Rectal smooth muscle tissue (tissue), 1 donor: ENCODE results near the gene ADAMTS3.

Experiments
- H3K27ac ChIP-seq: one replicate; pipeline ENCODE4 v1.7.0; 2013; ENCODE audit warnings: low read depth, low read length, inconsistent platforms
- H3K27me3 ChIP-seq: one replicate; pipeline ENCODE4 v1.7.0; 2013; ENCODE audit warnings: low read length; ENCODE audit not compliant: control insufficient read depth, insufficient read depth
- H3K36me3 ChIP-seq: one replicate; pipeline ENCODE4 v1.7.0; 2013; ENCODE audit warnings: low read length; ENCODE audit not compliant: control insufficient read depth, insufficient read depth
- H3K4me1 ChIP-seq: one replicate; pipeline ENCODE4 v1.7.0; 2013; ENCODE audit warnings: low read length; ENCODE audit not compliant: control insufficient read depth, insufficient read depth
- H3K4me3 ChIP-seq: one replicate; pipeline ENCODE4 v1.7.0; 2013; ENCODE audit warnings: low read length
- H3K9ac ChIP-seq: one replicate; pipeline ENCODE4 v1.7.0; 2013; ENCODE audit warnings: low read length

The ADAMTS3 gene

DNA sequence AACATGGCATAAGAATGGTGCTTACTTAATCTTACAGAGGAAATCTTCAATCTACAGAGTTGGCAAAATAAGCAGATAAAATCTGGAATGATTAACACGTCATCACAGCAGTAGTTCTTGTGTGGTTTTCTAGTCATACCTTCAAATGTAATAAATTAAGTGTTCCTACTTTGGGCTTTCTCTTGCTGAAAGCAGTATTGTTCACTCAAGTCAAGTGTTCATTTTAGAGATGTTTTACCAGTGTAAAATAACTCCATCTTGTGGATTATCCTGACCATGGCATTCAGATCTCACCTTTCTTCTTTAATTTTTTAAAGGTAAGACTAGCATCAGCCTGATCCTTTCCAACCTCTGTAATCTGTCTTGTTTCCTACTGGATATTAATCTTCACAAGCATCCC, 72.9 kb downstream of the ADAMTS3 start:
- no peaks in the 10 kb centered on the region for H3K4me1 ChIP-seq
- H3K27ac ChIP-seq = no peak overlapping the region
- H3K36me3 ChIP-seq = no peaks in the 10 kb centered on the region
- no peaks in the 10 kb centered on the region for H3K27me3 ChIP-seq
- H3K9ac ChIP-seq = no peak overlapping the region
- H3K4me3 ChIP-seq = no peak overlapping the region

DNA sequence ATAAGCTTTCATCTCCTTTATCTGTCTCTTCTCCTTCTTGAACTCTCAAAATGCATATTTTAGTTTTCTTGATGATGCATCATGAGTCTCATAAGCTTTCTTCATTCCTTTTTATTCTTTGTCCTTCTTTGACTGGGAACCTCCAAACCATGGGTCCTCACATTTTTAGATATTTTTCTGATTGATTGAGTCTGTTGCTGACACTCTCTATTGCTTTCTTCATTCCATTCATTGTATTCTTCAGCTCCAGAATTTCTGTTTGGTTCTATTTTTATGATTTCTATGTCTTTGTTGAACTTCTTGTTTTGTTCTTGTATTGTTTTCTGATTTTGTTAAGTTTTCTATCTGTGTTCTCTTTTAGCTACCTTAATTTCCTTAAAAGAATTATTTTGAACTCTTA, 74.9 kb downstream of the ADAMTS3 start:
- H3K27ac ChIP-seq = no peak overlapping the region
- no peak overlapping the region for H3K4me3 ChIP-seq
- no peaks in the 10 kb centered on the region for H3K36me3 ChIP-seq
- H3K9ac ChIP-seq = no peak overlapping the region
- no peaks in the 10 kb centered on the region for H3K4me1 ChIP-seq
- no peaks in the 10 kb centered on the region for H3K27me3 ChIP-seq

DNA sequence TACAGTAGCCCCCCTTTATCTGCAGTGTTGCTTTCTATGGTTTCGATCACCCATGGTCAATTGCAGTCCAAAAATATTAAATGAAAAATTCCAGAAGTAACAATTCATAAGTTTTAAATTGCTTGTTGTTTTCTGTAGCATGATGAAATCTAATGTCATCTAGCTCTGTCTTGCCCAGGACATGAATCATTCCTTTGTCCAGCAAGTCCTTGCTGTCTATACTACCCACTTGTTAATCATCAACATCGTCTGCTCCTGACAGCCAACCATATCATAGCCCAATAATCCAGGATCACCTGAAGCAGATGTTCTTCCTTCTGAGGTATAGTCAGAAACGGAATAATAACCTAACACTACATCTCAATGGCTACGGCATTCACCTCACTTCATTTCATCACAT, 79.8 kb downstream of the ADAMTS3 start:
- no peaks in the 10 kb centered on the region for H3K36me3 ChIP-seq
- H3K27me3 ChIP-seq = no peaks in the 10 kb centered on the region
- H3K4me1 ChIP-seq = no peaks in the 10 kb centered on the region
- no peak overlapping the region for H3K9ac ChIP-seq
- no peak overlapping the region for H3K4me3 ChIP-seq
- no peak overlapping the region for H3K27ac ChIP-seq

DNA sequence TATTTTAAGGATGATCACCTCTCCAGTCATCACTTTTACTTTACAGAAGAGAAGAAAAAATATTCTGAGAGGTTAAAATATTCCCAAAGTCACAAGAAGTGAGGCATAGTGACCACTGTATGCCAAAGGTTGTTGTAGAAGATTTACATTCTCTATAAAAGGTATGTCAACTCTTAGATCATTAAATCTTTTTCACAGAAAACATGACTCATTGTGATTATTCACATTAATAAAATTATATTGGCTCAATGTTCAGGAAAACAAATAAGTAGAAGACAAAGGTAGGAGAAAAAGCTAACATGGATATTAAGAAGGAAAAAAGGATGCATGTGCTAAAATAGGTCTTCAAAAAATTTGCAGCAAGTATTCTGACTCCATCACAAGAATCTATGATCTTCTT, 82.0 kb downstream of the ADAMTS3 start:
- H3K4me3 ChIP-seq = no peak overlapping the region
- H3K9ac ChIP-seq = no peak overlapping the region
- H3K4me1 ChIP-seq = no peaks in the 10 kb centered on the region
- H3K36me3 ChIP-seq = no peaks in the 10 kb centered on the region
- no peak overlapping the region for H3K27ac ChIP-seq
- H3K27me3 ChIP-seq = no peaks in the 10 kb centered on the region

DNA sequence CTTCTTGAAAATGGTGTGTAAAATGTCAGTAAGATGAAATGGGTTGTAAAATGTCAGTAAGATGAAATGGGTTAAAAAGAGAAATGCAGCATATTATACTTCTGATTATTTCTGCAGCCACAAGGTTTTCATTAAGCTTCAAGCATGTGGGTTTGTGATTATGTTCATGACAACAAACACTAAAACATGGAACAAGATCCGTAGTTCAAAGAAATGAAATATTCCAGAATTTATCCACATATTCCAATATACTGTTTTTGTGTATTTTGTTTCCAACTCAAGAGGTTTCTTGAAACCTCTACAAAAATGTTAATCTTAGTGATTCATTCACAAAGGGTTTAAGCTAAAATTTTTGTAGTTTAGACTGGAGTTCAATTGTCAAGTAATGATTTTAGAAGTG, 84.0 kb downstream of the ADAMTS3 start:
- H3K4me1 ChIP-seq = no peaks in the 10 kb centered on the region
- H3K4me3 ChIP-seq = no peak overlapping the region
- no peak overlapping the region for H3K9ac ChIP-seq
- H3K36me3 ChIP-seq = no peaks in the 10 kb centered on the region
- H3K27me3 ChIP-seq = no peaks in the 10 kb centered on the region
- no peak overlapping the region for H3K27ac ChIP-seq

DNA sequence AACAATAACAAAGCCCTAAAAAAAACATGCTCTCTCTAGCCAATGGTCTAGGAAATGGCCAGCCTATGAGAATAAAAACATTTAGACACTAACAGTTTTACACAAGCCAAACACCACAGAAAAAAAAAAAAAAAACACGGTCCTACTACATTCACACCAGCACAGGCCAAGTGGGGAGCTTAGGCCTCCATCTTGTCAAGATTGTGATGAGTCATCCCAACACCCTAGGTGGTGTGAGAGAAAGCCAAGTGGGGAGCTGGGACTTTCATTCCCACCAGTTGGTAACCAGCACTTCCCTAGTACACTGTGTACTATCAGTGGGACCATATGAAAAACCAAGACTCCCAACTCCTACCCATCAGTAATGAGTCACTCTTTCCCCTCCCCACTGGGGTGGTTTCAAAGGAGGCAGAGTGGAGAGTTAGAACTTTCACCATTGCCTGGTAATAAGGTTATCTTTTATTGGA, 95.6 kb downstream of the ADAMTS3 start:
- H3K9ac ChIP-seq = no peak overlapping the region
- H3K4me3 ChIP-seq = no peak overlapping the region
- no peak overlapping the region for H3K27ac ChIP-seq
- H3K4me1 ChIP-seq = no peaks in the 10 kb centered on the region
- no peaks in the 10 kb centered on the region for H3K27me3 ChIP-seq
- H3K36me3 ChIP-seq = no peaks in the 10 kb centered on the region

DNA sequence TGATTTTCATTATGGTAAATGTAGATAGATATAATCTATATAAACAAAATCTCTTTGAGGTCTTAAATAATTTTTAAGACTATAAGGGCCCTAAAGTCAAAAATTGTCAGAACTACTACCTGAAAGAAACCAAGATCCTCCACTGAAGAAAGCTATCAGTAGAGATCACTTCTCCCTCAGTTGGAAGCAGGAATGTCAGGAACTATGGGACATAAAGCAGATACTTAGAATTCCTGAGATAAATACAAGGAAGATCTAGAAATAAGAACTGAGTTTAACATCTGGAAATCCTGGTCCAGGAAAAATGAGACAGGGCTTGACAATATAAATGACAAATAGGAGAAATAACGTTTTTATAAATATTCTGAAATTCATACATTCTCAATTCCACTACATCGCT, 97.2 kb downstream of the ADAMTS3 start:
- Histone ChIP-seq H3K36me3 (no peaks in the 10 kb centered on the region), H3K4me3 (no peak overlapping the region), H3K4me1 (no peaks in the 10 kb centered on the region), H3K27ac (no peak overlapping the region), H3K9ac (no peak overlapping the region), H3K27me3 (no peaks in the 10 kb centered on the region)

DNA sequence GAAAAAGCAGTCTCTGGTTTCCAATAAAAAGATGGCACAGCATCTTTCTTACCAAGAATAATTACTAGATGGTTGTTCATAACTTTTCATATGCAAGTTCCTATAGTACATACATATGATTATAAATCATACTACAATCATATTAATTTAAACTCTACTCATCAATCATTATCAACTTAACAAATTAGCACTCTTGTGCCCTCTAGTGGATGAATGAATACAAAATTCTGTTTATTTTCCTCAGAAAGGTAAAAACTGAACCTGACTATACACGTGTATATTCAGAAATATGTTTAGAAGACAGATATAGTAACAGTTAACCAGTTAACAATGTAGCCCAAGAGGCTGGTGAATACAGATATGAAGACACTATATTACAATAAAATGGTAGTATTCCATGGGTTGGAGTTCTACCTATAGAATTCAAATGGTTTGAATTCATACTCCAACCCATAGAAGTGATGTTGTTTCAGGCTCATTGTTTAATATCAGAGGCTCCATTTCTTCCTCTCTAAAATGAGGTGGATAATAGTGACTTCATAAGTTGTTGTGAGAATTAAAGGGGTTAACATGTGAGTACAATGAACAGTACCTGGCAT, 100.0 kb downstream of the ADAMTS3 start:
- Histone ChIP-seq H3K36me3 (no peaks in the 10 kb centered on the region), H3K4me3 (no peak overlapping the region), H3K9ac (no peak overlapping the region), H3K27ac (no peak overlapping the region), H3K4me1 (peaks cover under 1% of the 10 kb centered on the region), H3K27me3 (no peaks in the 10 kb centered on the region)

DNA sequence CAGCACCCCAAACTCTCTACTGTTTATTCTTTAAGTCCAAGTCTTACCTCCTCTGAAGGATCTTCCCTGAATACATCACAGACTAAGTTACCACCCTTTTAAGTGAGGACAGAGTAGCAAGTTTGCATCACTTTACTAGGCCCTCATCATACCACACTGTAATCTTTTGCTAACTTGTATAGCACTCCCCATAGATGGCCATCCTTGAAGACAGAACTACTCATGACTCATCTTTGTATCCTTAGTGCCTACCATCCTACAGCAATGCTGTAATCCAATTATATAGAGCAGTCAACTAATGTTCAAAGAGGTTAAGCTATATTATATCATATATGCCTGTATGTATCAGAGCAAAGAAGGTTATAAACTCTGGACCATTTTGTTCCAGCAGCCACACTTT, 101.4 kb downstream of the ADAMTS3 start:
- Histone ChIP-seq H3K27ac (no peak overlapping the region), H3K4me3 (no peak overlapping the region), H3K9ac (no peak overlapping the region), H3K4me1 (peaks cover 2% of the 10 kb centered on the region), H3K27me3 (no peaks in the 10 kb centered on the region), H3K36me3 (no peaks in the 10 kb centered on the region)

DNA sequence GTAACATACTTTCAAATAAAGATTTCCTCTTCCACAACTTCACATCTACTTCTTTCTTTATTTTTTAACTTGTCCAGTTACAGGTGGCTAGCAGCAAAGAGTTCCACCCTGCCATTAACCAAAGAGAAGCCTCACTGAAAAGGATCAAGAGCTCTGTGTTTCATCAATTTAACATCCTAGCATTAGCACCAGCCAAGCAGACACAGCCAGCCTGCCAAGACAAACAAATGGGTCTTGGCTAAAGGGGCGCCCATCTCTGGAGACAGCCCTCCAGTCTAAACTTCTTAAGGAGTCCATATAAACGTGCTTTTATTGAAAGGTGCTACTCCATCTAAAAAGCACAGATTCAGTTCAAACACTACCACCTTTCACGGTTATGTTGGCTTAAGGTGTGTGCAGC, 105.3 kb downstream of the ADAMTS3 start:
- no peaks in the 10 kb centered on the region for H3K36me3 ChIP-seq

DNA sequence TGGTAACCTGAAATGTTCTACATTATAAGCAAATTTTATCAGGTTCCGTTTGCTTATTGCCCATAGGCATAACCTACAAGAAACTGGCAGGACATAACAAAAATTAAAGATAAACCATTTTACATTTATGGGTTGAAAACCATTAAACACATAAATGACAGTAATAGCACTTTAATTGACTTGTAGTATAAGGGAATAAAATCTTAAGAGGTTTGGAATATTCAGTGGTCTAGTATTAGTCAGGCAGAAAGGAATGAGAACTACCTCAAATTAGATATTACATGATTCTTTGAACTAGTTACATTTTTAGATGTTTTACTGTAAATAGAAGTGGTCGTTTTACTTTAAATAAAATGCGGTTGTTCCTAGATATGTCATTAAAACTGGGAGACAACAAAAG, 111.9 kb downstream of the ADAMTS3 start:
- Histone ChIP-seq H3K27me3 (no peaks in the 10 kb centered on the region), H3K4me3 (no peak overlapping the region), H3K9ac (no peak overlapping the region), H3K27ac (no peak overlapping the region), H3K4me1 (no peaks in the 10 kb centered on the region), H3K36me3 (no peaks in the 10 kb centered on the region)

More for the DNA sequence above, 105.3 kb downstream of the ADAMTS3 start:
- Histone ChIP-seq H3K4me1 (peaks cover 2% of the 10 kb centered on the region), H3K27me3 (no peaks in the 10 kb centered on the region), H3K27ac (no peak overlapping the region), H3K9ac (no peak overlapping the region), H3K4me3 (no peak overlapping the region)

DNA sequence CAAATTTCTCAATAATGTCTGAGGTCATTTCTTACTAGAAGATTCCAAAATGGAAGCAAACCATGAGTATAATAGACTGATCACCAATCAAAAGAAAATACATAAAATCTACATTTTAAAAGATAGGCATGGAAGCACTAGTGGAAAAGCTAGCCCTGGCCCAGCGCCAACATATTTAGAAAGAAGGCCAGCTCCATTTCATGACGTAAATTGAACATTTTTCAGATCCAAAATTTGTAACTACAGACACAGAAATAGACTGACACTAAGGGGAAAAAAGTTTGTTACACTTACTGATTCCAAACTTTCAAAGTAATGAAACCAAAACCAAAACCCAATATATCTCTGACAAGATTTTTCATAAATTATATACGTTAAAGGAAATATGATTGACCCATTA, 117.7 kb downstream of the ADAMTS3 start:
- H3K4me3 ChIP-seq = no peak overlapping the region
- no peak overlapping the region for H3K9ac ChIP-seq
- no peaks in the 10 kb centered on the region for H3K27me3 ChIP-seq
- no peaks in the 10 kb centered on the region for H3K4me1 ChIP-seq
- no peaks in the 10 kb centered on the region for H3K36me3 ChIP-seq
- H3K27ac ChIP-seq = no peak overlapping the region

DNA sequence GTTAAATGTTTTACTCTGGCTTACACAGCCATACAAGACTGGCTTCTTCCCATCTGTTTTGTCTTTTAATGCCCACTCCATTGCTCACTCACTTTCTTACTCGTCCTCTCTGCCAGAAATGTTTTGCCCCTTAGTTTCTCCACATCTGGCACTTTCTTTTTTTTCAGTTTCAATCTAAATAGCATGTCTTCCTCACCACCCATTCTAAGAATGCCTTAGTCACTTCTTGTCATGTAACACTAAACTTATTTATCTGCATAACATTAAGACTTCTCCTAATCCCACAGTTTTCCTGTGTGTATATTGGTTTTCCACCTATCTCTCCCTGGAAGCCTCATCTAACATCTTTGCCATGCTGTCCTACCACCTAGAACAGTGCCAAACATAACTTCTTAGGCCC, 119.3 kb downstream of the ADAMTS3 start:
- no peaks in the 10 kb centered on the region for H3K27me3 ChIP-seq
- no peaks in the 10 kb centered on the region for H3K36me3 ChIP-seq
- peaks cover 1% of the 10 kb centered on the region for H3K4me1 ChIP-seq
- H3K9ac ChIP-seq = no peak overlapping the region
- H3K27ac ChIP-seq = no peak overlapping the region
- no peak overlapping the region for H3K4me3 ChIP-seq
